Measurements from ENCODE around the gene C6orf89. TPM values are rescaled to one million over a fixed set of nuclear protein-coding genes. Genes with fewer than 3 reads are reported as not detected.
A peak's percentile ranks its signal among the peaks of the same experiment; 100 is the strongest.

C6orf89 gene, protein sequence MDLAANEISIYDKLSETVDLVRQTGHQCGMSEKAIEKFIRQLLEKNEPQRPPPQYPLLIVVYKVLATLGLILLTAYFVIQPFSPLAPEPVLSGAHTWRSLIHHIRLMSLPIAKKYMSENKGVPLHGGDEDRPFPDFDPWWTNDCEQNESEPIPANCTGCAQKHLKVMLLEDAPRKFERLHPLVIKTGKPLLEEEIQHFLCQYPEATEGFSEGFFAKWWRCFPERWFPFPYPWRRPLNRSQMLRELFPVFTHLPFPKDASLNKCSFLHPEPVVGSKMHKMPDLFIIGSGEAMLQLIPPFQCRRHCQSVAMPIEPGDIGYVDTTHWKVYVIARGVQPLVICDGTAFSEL
- 84.0 and 85.5 TPM in 2 replicates for total RNA-seq (2014; rRNA removed; shearing (Covaris generic))
- 73.8 and 73.9 TPM in 2 replicates for polyA plus RNA-seq (2016; fragmentation: Nextera tagmentation; extraction: Ambion mirVana)

DNA sequence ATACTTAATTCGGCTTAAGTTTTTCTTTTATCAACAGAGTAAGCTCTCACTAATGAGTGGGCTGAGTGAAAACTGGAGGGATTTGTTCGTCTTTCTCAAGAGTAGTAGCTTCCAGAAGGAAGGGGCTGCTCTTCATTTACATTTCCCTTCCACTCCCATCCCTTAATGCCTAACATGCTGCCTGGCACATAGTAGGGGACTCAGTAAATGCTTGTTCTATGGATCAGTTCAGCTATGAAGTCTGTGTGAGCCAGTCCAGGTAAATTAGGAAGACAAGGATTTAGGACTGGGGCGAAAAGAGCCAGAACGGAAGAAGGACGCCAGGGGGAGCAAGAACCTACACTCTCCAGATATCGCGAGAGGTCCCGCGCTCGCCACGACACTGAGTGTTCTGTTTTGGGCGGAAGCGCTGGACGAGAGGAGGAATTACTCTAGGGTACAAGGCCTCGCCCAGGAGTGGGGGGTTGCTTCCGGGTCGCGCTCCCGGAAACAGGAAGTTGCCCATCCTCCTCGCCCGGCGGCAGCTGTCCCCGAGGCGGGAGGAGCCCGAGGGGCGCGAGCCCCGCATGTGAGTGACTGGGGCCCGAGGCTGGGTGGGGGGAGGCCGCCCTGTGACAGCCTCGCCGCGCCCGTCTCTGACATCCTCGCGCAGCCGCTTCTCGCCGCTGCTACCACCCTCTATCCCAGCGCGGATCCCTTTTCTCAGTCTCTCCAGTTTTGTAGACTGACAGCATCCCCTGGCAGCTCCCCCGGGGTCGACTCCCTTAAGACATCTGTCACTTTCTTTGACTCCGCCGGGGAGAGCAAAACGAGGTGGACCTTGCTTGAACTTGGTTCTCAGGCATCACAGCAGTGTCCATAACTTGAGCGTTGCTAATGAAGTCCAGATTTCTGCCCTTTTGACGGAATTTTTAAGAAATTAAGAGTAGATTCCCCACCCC lies at the start of gene C6orf89:
C6orf89 (plus strand) TSS at position 492 of the 941 bp plus-strand sequence. CDS start 13,493 bp downstream, outside the sequence.
- no peak for TF ChIP-seq EZH2 (IDR thresholded peaks at IDR 0.05; ENCODE audit: insufficient read depth, poor library complexity, severe bottlenecking)
- no peak for TF ChIP-seq EZH2phosphoT487 (IDR thresholded peaks at IDR 0.05; ENCODE audit: insufficient read depth, low read depth)
- no peaks in the 10 kb centered on the region for H3K9me3 ChIP-seq (ENCODE audit: low read depth)
- WGBS, 2 experiments (ENCODE audit: low coverage in 1 of 2, low lambda C conversion rate in 2 of 2, missing lambda C conversion rate in 2 of 2), result 3 to 5% methylated on average over 30 to 48 of the region's 48 CpGs
- in situ Hi-C loops (cut with MboI), result loop anchor here (25.0 kb wide), 1 partner anchor 327 kb away; no protein-coding TSS in a partner anchor
- H3K27ac ChIP-seq, result peak within 1 kb of the TSS; percentile 71
- no peaks in the 10 kb centered on the region for H3K9me2 ChIP-seq (ENCODE audit: insufficient read depth)
- peak within 1 kb of the TSS; percentile 99 for H3K4me3 ChIP-seq
- peak within 1 kb of the TSS; percentile 96 for H3K9ac ChIP-seq
- H2AFZ ChIP-seq, result peak within 1 kb of the TSS; percentile 100
- H3K36me3 ChIP-seq (ENCODE audit: low read depth), result no peaks in the 10 kb centered on the region
- peak within 1 kb of the TSS; percentile 88 for H3K4me2 ChIP-seq (ENCODE audit: unreplicated experiment)
- H3F3A ChIP-seq (ENCODE audit: insufficient read depth), result no peaks in the 10 kb centered on the region
- peak; percentile 98 for DNase-seq
- no peaks in the 10 kb centered on the region for H3K27me3 ChIP-seq (replicated peaks; ENCODE audit: insufficient read depth)
- H4K20me1 ChIP-seq (ENCODE audit: insufficient read depth), result no peaks in the 10 kb centered on the region
- H3K4me1 ChIP-seq (ENCODE audit: insufficient read depth), result peaks cover 17% of the 10 kb centered on the region; the same call in 1 of the 2 replicates
- H3K79me2 ChIP-seq (ENCODE audit: insufficient read depth), result peaks cover 52% of the 10 kb centered on the region

GRCh38 chr6:36836111-36837021 lies 49.4 kb upstream of the C6orf89 start:
- Histone ChIP-seq H3K36me3 (ENCODE audit: low read depth) (no peaks in the 10 kb centered on the region), H3K4me1 (ENCODE audit: insufficient read depth) (no peaks in the 10 kb centered on the region), H3K9me2 (ENCODE audit: insufficient read depth) (no peaks in the 10 kb centered on the region), H3F3A (ENCODE audit: insufficient read depth) (peaks cover 6% of the 10 kb centered on the region; the same call in 1 of the 2 replicates), H3K27me3 (replicated peaks; ENCODE audit: insufficient read depth) (no peaks in the 10 kb centered on the region), H3K9me3 (ENCODE audit: low read depth) (no peaks in the 10 kb centered on the region), H3K9ac (no peak overlapping the region), H3K4me3 (no peak overlapping the region), H3K4me2 (ENCODE audit: unreplicated experiment) (no peak overlapping the region), H2AFZ (no peak overlapping the region), H4K20me1 (ENCODE audit: insufficient read depth) (no peaks in the 10 kb centered on the region), H3K79me2 (ENCODE audit: insufficient read depth) (no peaks in the 10 kb centered on the region), H3K27ac (no peak overlapping the region)
- no peak for TF ChIP-seq EZH2 (IDR thresholded peaks at IDR 0.05; ENCODE audit: insufficient read depth, poor library complexity, severe bottlenecking)
- TF ChIP-seq EZH2phosphoT487 (IDR thresholded peaks at IDR 0.05; ENCODE audit: insufficient read depth, low read depth), result no peak
- no peak for DNase-seq
- WGBS, 2 experiments (ENCODE audit: low coverage in 1 of 2, low lambda C conversion rate in 2 of 2, missing lambda C conversion rate in 2 of 2), result 56 to 59% methylated on average over 3 of the region's 3 CpGs
- in situ Hi-C loops (cut with MboI), result no loop called here

DNA sequence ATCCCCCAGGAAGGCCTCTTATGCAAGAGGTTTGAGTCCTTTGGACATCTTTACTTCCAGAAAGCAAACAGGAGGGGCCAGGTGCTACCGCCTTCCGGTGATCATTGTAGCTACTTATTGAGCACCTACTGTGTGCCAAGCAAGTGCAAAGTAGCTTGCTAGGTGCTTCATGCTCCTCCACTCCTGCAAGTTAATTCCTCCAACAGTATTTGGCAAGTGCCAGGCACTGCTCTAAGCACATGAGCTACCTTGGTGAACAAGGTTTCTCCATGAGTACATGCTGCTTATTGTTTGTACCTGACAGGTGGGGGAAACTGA lies 48.8 kb upstream of the C6orf89 start:
- H3K4me2 ChIP-seq (ENCODE audit: unreplicated experiment), result no peak overlapping the region
- H3K9me2 ChIP-seq (ENCODE audit: insufficient read depth), result no peaks in the 10 kb centered on the region
- no peak overlapping the region for H2AFZ ChIP-seq
- DNase-seq, result no peak
- peaks cover 6% of the 10 kb centered on the region; the same call in 1 of the 2 replicates for H3F3A ChIP-seq (ENCODE audit: insufficient read depth)
- no peaks in the 10 kb centered on the region for H4K20me1 ChIP-seq (ENCODE audit: insufficient read depth)
- H3K9ac ChIP-seq, result no peak overlapping the region
- H3K36me3 ChIP-seq (ENCODE audit: low read depth), result no peaks in the 10 kb centered on the region
- H3K79me2 ChIP-seq (ENCODE audit: insufficient read depth), result no peaks in the 10 kb centered on the region
- H3K4me1 ChIP-seq (ENCODE audit: insufficient read depth), result no peaks in the 10 kb centered on the region
- H3K4me3 ChIP-seq, result no peak overlapping the region
- H3K27me3 ChIP-seq (replicated peaks; ENCODE audit: insufficient read depth), result no peaks in the 10 kb centered on the region
- no peaks in the 10 kb centered on the region for H3K9me3 ChIP-seq (ENCODE audit: low read depth)
- whole genome bisulfite sequencing, 2 experiments (ENCODE audit: low coverage in 1 of 2, low lambda C conversion rate in 2 of 2, missing lambda C conversion rate in 2 of 2), result 100% methylated on average over 2 of the region's 2 CpGs
- no peak overlapping the region for H3K27ac ChIP-seq
- in situ Hi-C loops (cut with MboI), result no loop called here
- TF ChIP-seq EZH2 (IDR thresholded peaks at IDR 0.05; ENCODE audit: insufficient read depth, poor library complexity, severe bottlenecking) (no peak), EZH2phosphoT487 (IDR thresholded peaks at IDR 0.05; ENCODE audit: insufficient read depth, low read depth) (no peak)
